Measurements from ENCODE around the gene TARM1.
"Not testable (repeated sequence)": the region's sequence is repeated elsewhere in the genome, so short reads cannot be mapped to it uniquely, and the experiment has no call there.

TARM1 gene

GRCh38 chr19:54081032-54081431 is at the start of gene TARM1:
TARM1 (minus strand) TSS chr19:54081365; CDS start chr19:54081340, 25 bp downstream.
- no peak for DNase-seq

GRCh38 chr19:54129617-54129996 is 48.4 kb upstream of the TARM1 start:
- no peak for DNase-seq

DNA sequence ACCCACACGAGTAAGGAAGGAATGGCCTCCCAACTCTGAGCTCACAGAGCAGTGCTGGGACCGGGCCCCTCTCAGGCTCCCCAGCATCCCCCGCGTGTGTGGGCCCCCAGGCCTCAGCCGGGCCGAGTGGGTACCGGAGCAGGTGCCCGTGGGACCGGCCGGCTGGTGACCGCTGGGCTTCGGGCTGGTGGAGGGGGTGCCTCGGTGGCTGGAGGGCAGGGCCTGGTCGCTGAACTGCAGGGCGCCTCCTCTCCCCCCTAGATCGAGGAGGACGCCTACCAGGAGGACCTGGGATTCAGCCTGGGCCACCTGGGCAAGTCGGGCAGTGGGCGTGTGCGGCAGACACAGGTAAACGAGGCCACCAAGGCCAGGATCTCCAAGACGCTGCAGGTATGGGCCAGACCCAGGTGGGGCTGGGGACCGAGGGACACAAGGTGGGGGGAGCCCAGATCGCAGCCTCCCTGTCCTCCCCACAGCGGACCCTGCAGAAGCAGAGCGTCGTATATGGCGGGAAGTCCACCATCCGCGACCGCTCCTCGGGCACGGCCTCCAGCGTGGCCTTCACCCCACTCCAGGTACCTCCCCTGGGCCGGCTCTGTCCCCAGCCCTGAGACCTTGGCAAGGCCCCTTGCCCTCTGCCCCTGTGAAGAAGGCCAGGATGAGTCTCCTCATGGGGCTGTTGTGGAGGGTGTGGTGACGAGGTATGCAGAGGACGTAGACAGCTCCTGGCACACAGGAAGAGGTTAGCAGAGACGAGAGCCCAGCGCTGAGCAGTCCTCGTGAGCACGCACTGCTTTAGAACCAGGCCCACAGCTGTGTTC is 47.8 kb upstream of the TARM1 start:
- DNase-seq, result no peak

GRCh38 chr19:54128441-54128725 is 47.2 kb upstream of the TARM1 start:
- no peak for DNase-seq

DNA sequence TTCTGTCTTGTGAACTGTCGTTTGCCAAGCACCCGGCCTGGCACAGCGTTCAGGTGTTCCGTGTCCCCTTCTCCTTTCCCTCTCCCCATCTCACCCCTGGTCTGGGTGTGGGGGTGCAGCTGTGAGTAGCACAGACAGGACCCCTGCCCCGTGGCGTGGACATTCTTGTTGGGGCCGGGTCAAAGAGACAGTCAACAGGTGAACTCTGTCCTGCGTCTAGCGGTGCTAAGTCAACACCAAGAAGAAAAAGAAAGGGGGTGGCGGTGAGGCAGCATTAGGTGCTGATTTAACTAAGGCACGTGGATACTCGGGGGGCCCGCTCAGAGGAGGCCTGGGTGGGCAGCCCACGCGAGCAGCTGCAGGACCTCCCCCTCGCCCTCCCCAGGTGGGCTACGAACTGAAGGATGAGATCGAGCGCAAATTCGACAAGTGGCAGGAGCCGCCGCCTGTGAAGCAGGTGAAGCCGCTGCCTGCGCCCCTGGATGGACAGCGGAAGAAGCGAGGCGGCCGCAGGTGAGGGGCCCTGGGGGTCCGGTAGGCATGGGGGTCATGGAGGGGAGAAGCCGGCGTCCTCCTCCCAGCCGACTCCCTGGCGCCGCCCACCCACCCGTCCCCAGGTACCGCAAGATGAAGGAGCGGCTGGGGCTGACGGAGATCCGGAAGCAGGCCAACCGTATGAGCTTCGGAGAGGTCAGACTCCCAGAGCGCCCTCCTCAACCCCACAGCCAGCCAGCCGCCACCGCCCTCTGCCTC is 46.7 kb upstream of the TARM1 start:
- DNase-seq, result no peak

- DNase-seq, result no peak
These were observed 44.5 kb upstream of the TARM1 start for GRCh38 chr19:54125713-54126112.

GRCh38 chr19:54124393-54124792 is 43.2 kb upstream of the TARM1 start:
- no peak for DNase-seq

- no peak for DNase-seq
These were observed 42.5 kb upstream of the TARM1 start for GRCh38 chr19:54123682-54124081.

- no peak for DNase-seq
These were observed 40.1 kb upstream of the TARM1 start for GRCh38 chr19:54121259-54121658.

DNA sequence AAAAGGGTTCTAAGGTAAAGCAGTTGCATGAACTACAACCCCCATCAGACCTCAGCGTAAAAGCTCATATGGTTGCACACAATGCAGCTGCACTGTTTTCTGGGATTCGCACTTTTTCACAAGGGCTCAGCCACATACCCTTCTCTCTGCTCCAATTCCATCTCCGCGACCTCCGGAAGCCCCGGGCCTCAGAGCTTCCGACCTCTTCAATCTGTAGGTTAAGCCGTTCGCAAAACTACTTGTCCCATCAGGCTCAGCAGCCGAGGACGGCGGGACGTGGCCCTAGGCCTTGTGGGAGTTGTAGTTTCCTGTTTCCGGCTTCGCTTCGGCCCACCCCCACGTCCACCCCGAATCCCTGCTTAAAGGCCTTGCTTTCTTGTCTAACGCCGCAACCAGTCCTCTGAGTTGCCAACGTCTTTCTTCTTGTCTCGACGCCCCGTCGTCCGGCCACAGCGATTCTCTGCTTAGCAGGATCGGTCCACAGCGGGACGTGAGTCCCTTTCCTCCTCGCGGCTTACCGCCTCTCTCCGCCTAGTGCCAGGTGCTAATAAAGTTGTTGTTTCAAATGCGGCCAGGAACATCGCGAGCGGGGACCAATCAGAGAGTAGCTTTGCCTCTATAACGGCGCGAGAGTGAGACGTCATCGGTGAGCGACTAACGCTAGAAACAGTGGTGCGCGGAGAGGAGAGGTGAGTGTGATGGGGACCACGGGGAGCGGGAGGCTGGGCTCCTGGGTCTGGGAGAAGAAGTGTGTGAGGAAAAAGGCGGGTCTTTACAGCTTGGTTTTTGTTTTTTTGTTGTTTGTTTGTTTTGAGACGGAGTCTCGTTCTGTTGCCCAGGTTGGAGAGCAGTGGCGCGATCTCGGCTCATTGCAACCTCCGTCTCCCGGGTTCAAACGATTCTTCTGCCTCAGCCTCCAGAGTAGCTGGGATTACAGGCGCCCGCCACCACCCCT is 34.2 kb upstream of the TARM1 start, which contains the start of the genes PRPF31 and TFPT:
TSS of gene PRPF31 (plus strand) at position 646 of the 955 bp plus-strand sequence. CDS start 2,525 bp downstream, outside the sequence.
TSS of gene TFPT (minus strand) at position 549 of the 955 bp plus-strand sequence. CDS start at position 161, 388 bp downstream.
- peak; percentile 97 for DNase-seq

DNA sequence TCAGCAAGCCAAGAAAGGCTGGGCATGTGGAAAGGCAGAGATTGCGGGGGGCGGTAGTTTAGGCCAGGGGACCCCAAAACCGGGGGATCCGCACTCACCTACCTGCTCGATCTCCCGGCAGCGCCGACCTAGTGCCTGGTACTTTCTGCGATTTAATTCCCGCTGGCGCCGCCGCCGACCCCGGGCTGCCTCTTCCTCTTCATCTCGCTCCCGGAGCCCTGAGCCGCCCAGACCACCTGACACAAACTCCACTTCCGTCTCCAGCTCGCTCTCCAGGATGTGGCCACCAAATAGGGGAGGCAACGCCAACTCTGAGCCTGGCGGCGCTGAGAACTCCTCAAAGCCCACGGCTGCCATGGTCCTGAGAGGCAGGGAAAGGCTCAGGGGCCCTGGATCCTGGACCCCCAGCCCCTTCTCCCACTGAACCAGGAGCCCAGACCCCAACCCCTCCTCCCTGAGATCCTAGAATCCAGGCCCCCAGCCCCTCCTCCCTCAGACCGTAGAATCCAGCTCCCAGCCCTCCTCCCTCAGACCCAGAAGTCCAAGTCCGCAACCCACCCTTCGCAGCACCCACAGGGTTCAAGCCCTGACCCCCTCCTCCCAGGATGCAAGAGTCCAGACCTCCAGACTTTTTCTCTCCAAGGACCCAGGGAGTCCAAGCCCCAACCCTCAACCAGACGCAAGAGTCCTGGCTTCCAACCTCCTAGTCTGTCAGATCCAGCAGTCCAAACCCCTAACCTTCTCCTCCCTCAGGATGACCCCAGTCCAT is 33.4 kb upstream of the TARM1 start:
- no peak for DNase-seq

- DNase-seq, result no peak
These were observed 28.5 kb upstream of the TARM1 start for GRCh38 chr19:54109651-54110050.

DNA sequence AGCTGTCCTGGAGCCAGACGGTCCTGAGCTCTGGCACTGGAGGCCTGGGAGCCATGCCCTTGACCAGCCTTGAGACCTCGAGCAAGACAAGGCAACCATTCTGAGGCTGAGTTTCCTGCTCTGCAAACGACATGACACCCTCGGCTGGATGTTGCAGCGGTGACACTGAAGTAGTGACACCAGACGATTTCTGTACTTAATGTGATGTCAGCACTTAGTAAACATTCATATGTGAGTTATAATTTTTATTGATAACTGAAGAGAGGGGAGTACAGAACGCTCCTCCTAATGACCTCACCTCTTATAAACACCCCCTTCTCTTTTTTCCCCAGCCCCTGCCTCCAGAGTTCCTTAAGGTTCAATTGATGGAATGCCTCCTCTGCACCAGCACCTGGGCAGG is 27.3 kb upstream of the TARM1 start:
- DNase-seq, result no peak

- no peak for DNase-seq
These were observed 26.8 kb upstream of the TARM1 start for GRCh38 chr19:54107876-54108490.

DNA sequence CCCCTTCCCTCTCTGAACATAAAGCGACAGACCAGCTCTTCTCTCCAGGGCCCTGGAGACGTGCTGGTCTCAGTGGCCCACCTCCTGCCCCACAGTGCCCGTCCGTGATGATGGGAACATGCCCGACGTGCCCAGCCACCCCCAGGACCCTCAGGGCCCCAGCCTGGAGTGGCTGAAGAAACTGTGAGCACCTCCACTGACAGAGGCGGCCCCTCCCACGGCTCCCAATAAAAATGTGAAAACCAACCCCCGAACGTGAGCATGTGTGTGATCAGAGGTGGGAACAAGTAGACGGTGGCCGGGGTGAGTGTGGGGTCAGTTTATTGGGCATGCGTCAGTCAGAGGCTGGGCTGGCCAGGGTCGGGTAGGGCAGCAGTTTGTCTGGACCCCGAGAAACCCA is 25.6 kb upstream of the TARM1 start:
- DNase-seq, result no peak

- DNase-seq, result no peak
These were observed 24.6 kb upstream of the TARM1 start for GRCh38 chr19:54105796-54106195.

DNA sequence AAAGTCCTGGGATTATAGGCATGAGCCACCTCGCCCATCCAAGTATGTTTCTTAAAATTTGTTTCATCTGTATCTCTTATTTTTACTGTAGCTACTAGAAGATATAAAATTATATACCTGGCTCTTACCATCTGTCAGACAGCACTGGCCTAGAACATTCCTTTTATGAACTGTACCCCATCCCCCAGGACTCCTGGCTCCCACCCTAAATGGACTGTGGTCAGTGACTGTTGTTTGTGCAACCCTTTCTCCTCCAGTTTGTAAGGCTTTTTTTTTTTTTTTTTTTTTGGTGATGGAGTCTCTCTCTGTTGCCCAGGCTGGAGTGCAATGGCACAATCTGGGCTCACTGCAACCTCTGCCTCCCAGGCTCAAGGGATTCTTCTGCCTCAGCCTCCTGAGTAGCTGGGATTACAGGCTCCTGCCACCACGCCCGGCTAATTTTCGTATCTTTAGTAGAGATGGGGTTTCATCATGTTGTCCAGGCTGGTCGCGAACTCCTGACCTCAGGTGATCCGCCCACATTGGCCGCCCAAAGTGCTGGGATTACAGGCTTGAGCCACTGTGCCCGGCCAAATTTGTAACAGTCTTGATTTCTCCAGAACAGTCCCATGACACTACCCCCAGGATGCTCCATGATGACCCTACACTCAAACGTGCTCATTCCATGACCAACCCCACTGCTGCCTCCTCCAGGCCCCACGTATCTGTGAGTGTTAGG is 24.0 kb upstream of the TARM1 start:
- no peak for DNase-seq

- peak; percentile 99 for DNase-seq
These were observed 21.4 kb upstream of the TARM1 start, which contains the start of gene NDUFA3 for GRCh38 chr19:54102421-54103169. NDUFA3 (plus strand) TSS chr19:54102855; CDS start chr19:54102879, 24 bp downstream.

GRCh38 chr19:54100561-54100960 is 19.4 kb upstream of the TARM1 start, which contains the start of gene OSCAR:
OSCAR (minus strand) TSS chr19:54100803; CDS start chr19:54100792, 11 bp downstream.
- no peak for DNase-seq

DNA sequence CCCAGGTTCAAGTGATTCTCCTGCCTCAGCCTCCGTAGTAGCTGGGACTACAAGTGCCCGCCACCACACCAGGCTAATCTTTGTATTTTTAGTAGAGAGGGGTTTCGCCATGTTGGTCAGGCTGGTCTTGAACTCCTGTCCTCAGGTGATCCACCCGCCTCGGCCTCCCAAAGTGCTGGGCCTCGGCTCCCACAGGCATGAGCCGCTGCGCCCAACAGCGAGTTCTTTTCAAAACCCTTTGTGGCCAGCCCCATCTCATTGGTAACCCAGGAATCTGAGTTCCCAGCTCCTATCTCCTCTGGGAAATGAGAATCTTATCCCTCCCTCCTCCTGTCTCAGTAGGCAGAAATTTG is 18.7 kb upstream of the TARM1 start:
- not testable (repeated sequence) for DNase-seq
